ENCODE results near the gene LAMTOR3.

Gene LAMTOR3

DNA sequence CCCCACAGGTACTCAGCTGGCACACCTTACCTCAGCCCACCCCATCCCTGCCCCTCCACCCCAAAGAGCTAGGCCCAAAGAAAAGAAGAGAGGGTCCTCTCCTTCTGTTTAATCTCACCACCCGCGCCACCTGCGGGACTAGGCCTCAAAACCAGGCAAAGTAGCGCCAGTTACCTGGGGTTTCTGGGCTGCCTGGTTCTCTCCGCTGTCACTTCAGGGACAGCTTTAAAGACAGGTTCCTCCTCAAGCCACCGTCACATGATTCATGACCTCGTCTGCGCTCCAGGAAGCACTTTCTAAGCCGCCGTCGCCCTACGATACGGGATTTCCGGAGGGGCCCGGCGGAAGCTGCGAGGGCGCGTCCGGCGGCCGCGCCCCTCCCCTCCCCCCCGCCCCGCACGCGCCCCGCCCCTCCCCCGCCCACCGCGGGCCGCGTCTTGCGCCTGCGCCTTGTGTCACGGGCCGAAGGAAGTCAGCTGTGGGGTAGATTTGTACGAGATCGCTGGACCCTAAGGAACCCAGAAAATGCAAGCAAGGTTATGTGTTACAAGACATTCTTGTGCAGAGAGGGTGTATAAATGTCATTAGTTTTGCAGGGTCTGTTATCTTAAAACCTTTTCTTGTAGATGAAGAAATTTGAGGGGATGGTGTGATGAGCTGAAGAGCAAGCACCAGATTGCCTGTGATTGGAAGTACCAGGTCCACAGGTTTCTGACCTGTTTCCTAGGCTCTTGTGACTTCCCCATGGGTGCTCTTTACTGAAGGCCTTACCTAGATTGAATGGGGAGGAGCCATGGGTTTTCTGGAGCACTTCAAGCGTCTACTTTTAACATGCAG lies at the start of gene LAMTOR3:
LAMTOR3 (minus strand) TSS at position 267 of the 837 bp plus-strand sequence. CDS start 464 bp downstream, outside the sequence.
- DNase-seq (ENCODE audit: low read depth) = peak; percentile 95
- Histone ChIP-seq H3K27me3 (replicated peaks; ENCODE audit: control insufficient read depth, insufficient read depth, low read length) (no peaks in the 10 kb centered on the region), H3K4me1 (ENCODE audit: control insufficient read depth, insufficient read depth, low read length) (peaks cover 9% of the 10 kb centered on the region), H3K4me3 (ENCODE audit: low read length) (peak within 1 kb of the TSS; percentile 99), H3K9ac (ENCODE audit: low read length) (peak within 1 kb of the TSS; percentile 97), H3K36me3 (ENCODE audit: control insufficient read depth, insufficient read depth, low read length, severe bottlenecking) (peaks cover 13% of the 10 kb centered on the region), H3K9me3 (ENCODE audit: control insufficient read depth, low read length) (no peaks in the 10 kb centered on the region)

GRCh38 chr4:99938243-99938753 lies 44.1 kb upstream of the LAMTOR3 start:
- no peak overlapping the region for H3K9ac ChIP-seq (ENCODE audit: low read length)
- H3K36me3 ChIP-seq (ENCODE audit: control insufficient read depth, insufficient read depth, low read length, severe bottlenecking) = peaks cover 18% of the 10 kb centered on the region
- no peak overlapping the region for H3K4me3 ChIP-seq (ENCODE audit: low read length)
- H3K9me3 ChIP-seq (ENCODE audit: control insufficient read depth, low read length) = peaks cover 14% of the 10 kb centered on the region
- H3K4me1 ChIP-seq (ENCODE audit: control insufficient read depth, insufficient read depth, low read length) = peaks cover 14% of the 10 kb centered on the region
- no peaks in the 10 kb centered on the region for H3K27me3 ChIP-seq (replicated peaks; ENCODE audit: control insufficient read depth, insufficient read depth, low read length)
- no peak for DNase-seq (ENCODE audit: low read depth)

DNA sequence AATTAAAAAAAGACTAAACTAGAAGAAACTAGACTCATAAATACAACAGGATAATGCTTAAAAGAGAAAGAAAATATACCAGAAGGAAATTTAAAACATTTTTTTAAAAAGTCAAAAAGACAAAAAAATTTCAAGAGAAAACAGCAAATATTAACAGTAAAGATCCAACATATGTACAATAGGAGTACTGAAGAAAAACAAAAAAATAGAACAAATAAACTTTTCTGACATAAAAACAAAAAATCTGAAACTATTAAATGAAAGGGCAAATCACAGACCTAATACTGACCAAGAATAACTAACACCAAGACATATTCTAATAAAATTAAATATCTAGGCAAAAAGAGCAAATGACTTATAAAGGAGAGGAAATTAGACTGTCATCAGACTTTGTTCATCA lies 40.7 kb upstream of the LAMTOR3 start:
- H3K9ac ChIP-seq (ENCODE audit: low read length) = no peak overlapping the region
- no peak overlapping the region for H3K4me3 ChIP-seq (ENCODE audit: low read length)
- H3K4me1 ChIP-seq (ENCODE audit: control insufficient read depth, insufficient read depth, low read length) = no peaks in the 10 kb centered on the region
- peaks cover 14% of the 10 kb centered on the region for H3K9me3 ChIP-seq (ENCODE audit: control insufficient read depth, low read length)
- DNase-seq (ENCODE audit: low read depth) = peak; percentile 25
- H3K36me3 ChIP-seq (ENCODE audit: control insufficient read depth, insufficient read depth, low read length, severe bottlenecking) = peaks cover 18% of the 10 kb centered on the region
- H3K27me3 ChIP-seq (replicated peaks; ENCODE audit: control insufficient read depth, insufficient read depth, low read length) = no peaks in the 10 kb centered on the region

GRCh38 chr4:99927566-99927965 lies 33.3 kb upstream of the LAMTOR3 start:
- Histone ChIP-seq H3K4me1 (ENCODE audit: control insufficient read depth, insufficient read depth, low read length) (peaks cover 18% of the 10 kb centered on the region), H3K36me3 (ENCODE audit: control insufficient read depth, insufficient read depth, low read length, severe bottlenecking) (peaks cover 27% of the 10 kb centered on the region), H3K4me3 (ENCODE audit: low read length) (no peak overlapping the region)

GRCh38 chr4:99921174-99921573 lies 26.9 kb upstream of the LAMTOR3 start:
- Histone ChIP-seq H3K36me3 (ENCODE audit: control insufficient read depth, insufficient read depth, low read length, severe bottlenecking) (peaks cover 66% of the 10 kb centered on the region), H3K9me3 (ENCODE audit: control insufficient read depth, low read length) (peaks cover 7% of the 10 kb centered on the region), H3K4me3 (ENCODE audit: low read length) (no peak overlapping the region), H3K4me1 (ENCODE audit: control insufficient read depth, insufficient read depth, low read length) (no peaks in the 10 kb centered on the region), H3K9ac (ENCODE audit: low read length) (no peak overlapping the region), H3K27me3 (replicated peaks; ENCODE audit: control insufficient read depth, insufficient read depth, low read length) (no peaks in the 10 kb centered on the region)
- DNase-seq (ENCODE audit: low read depth) = no peak

More at GRCh38 chr4:99927566-99927965, 33.3 kb upstream of the LAMTOR3 start:
- H3K9me3 ChIP-seq (ENCODE audit: control insufficient read depth, low read length) = no peaks in the 10 kb centered on the region
- H3K9ac ChIP-seq (ENCODE audit: low read length) = no peak overlapping the region
- peak; percentile 14 for DNase-seq (ENCODE audit: low read depth)
- H3K27me3 ChIP-seq (replicated peaks; ENCODE audit: control insufficient read depth, insufficient read depth, low read length) = no peaks in the 10 kb centered on the region

- Histone ChIP-seq H3K9me3 (ENCODE audit: control insufficient read depth, low read length) (peaks cover 7% of the 10 kb centered on the region), H3K36me3 (ENCODE audit: control insufficient read depth, insufficient read depth, low read length, severe bottlenecking) (peaks cover 65% of the 10 kb centered on the region)
- no peak for DNase-seq (ENCODE audit: low read depth)
Observed at GRCh38 chr4:99918656-99919055, 24.4 kb upstream of the LAMTOR3 start.

DNA sequence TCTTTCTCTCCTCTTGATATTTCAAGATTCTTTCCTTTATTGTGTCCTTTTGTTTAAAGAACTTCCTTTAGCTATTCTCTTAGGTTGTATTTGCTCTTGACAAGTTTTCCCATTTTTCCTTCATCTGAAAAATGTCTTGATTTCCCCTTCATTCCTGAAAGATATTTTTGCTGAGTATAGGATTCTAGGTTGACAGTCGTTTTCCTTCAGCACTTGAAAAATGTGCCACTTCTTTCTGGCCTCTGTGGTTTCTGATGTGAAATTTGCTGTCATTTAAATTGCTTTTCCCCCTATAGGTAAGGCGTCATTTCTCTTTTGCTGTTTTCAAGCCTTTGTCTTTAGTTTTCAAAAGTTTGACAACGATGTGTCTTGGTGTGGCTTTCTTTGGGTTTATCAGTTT lies 23.3 kb upstream of the LAMTOR3 start:
- Histone ChIP-seq H3K4me1 (ENCODE audit: control insufficient read depth, insufficient read depth, low read length) (no peaks in the 10 kb centered on the region), H3K36me3 (ENCODE audit: control insufficient read depth, insufficient read depth, low read length, severe bottlenecking) (peaks cover 63% of the 10 kb centered on the region)

More at GRCh38 chr4:99918656-99919055, 24.4 kb upstream of the LAMTOR3 start:
- Histone ChIP-seq H3K4me1 (ENCODE audit: control insufficient read depth, insufficient read depth, low read length) (no peaks in the 10 kb centered on the region), H3K9ac (ENCODE audit: low read length) (no peak overlapping the region), H3K4me3 (ENCODE audit: low read length) (no peak overlapping the region), H3K27me3 (replicated peaks; ENCODE audit: control insufficient read depth, insufficient read depth, low read length) (no peaks in the 10 kb centered on the region)

DNA sequence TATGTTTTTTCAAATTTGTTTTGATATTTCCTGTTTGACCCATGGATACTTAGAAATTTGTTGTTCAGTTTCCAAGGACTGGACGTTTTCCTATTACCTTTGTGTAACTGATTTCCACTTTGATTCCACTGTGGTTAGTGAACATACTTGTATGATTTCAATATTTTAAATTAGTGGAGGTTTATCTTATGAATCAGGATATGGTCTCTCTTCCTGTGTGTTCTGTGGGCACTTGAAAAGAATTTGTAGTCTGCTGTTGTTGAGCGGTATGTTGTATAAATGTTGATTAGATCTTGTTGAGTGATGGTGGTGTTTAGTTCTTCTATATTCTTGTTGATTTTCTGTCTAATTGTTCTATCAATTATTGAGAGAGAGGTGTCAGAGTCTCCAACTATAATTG lies 21.2 kb upstream of the LAMTOR3 start:
- Histone ChIP-seq H3K4me3 (ENCODE audit: low read length) (no peak overlapping the region), H3K36me3 (ENCODE audit: control insufficient read depth, insufficient read depth, low read length, severe bottlenecking) (peaks cover 52% of the 10 kb centered on the region)
- no peak for DNase-seq (ENCODE audit: low read depth)

More for the DNA sequence above, 23.3 kb upstream of the LAMTOR3 start:
- Histone ChIP-seq H3K9me3 (ENCODE audit: control insufficient read depth, low read length) (peaks cover 7% of the 10 kb centered on the region), H3K9ac (ENCODE audit: low read length) (no peak overlapping the region), H3K27me3 (replicated peaks; ENCODE audit: control insufficient read depth, insufficient read depth, low read length) (no peaks in the 10 kb centered on the region), H3K4me3 (ENCODE audit: low read length) (no peak overlapping the region)
- DNase-seq (ENCODE audit: low read depth) = no peak

DNA sequence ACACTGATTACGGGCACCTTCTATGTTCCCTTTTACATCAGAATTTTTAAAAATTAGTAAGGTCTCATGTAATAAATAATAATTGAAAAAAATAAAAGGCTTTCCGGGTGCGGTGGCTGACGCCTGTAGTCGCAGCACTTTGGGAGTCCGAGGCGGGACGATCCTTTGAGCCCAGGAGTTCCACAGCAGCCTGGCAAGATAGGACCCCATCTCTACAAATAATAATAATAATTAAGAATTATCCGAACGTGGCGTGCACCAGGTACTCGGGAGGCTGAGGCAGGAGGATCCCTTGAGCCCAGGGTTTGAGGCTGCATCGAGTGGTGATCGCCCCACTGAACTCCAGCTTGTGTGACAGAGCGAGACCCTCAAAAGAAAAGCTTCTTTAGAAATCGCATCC lies 771 bp upstream of the LAMTOR3 start:
- Histone ChIP-seq H3K4me1 (ENCODE audit: control insufficient read depth, insufficient read depth, low read length) (peaks cover 9% of the 10 kb centered on the region), H3K36me3 (ENCODE audit: control insufficient read depth, insufficient read depth, low read length, severe bottlenecking) (peaks cover 16% of the 10 kb centered on the region), H3K4me3 (ENCODE audit: low read length) (peak overlapping the region; percentile 99), H3K9me3 (ENCODE audit: control insufficient read depth, low read length) (no peaks in the 10 kb centered on the region), H3K27me3 (replicated peaks; ENCODE audit: control insufficient read depth, insufficient read depth, low read length) (no peaks in the 10 kb centered on the region), H3K9ac (ENCODE audit: low read length) (peak overlapping the region; percentile 86)
- no peak for DNase-seq (ENCODE audit: low read depth)

More for the DNA sequence above, 21.2 kb upstream of the LAMTOR3 start:
- Histone ChIP-seq H3K4me1 (ENCODE audit: control insufficient read depth, insufficient read depth, low read length) (no peaks in the 10 kb centered on the region), H3K9ac (ENCODE audit: low read length) (no peak overlapping the region), H3K9me3 (ENCODE audit: control insufficient read depth, low read length) (peaks cover 7% of the 10 kb centered on the region), H3K27me3 (replicated peaks; ENCODE audit: control insufficient read depth, insufficient read depth, low read length) (no peaks in the 10 kb centered on the region)

GRCh38 chr4:99893839-99894160 lies 427 bp downstream of the LAMTOR3 start:
- peaks cover 13% of the 10 kb centered on the region for H3K36me3 ChIP-seq (ENCODE audit: control insufficient read depth, insufficient read depth, low read length, severe bottlenecking)
- H3K9me3 ChIP-seq (ENCODE audit: control insufficient read depth, low read length) = no peaks in the 10 kb centered on the region
- peak; percentile 45 for DNase-seq (ENCODE audit: low read depth)
- peak overlapping the region; percentile 97 for H3K9ac ChIP-seq (ENCODE audit: low read length)
- H3K27me3 ChIP-seq (replicated peaks; ENCODE audit: control insufficient read depth, insufficient read depth, low read length) = no peaks in the 10 kb centered on the region
- peaks cover 9% of the 10 kb centered on the region for H3K4me1 ChIP-seq (ENCODE audit: control insufficient read depth, insufficient read depth, low read length)
- peak overlapping the region; percentile 99 for H3K4me3 ChIP-seq (ENCODE audit: low read length)

DNA sequence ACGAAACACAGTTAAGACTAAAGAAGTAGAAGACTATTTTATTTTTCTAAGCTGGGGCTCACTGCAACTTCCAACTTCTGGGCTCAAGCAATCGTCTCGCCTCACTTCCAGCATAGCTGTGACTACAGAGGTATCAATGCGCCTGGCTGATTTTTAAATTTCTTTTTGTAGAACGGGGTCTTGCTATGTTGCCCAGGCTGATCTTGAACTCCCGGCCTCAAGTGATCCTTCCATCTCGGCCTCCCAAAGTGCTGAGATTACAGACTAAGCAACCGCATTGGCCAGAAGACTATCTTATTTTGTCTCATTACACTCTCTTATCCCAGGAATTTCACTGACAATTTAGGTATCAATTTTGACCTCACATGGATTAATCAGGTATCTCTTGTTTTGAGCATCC lies 1.2 kb downstream of the LAMTOR3 start:
- H3K4me1 ChIP-seq (ENCODE audit: control insufficient read depth, insufficient read depth, low read length) = peaks cover 11% of the 10 kb centered on the region
- DNase-seq (ENCODE audit: low read depth) = no peak
- no peaks in the 10 kb centered on the region for H3K27me3 ChIP-seq (replicated peaks; ENCODE audit: control insufficient read depth, insufficient read depth, low read length)
- H3K36me3 ChIP-seq (ENCODE audit: control insufficient read depth, insufficient read depth, low read length, severe bottlenecking) = peaks cover 6% of the 10 kb centered on the region
- no peaks in the 10 kb centered on the region for H3K9me3 ChIP-seq (ENCODE audit: control insufficient read depth, low read length)
- H3K4me3 ChIP-seq (ENCODE audit: low read length) = peak overlapping the region; percentile 99
- peak overlapping the region; percentile 97 for H3K9ac ChIP-seq (ENCODE audit: low read length)

Data from adipocyte (in vitro differentiated cells).